GM21717 (cell line): ENCODE results near the gene ARHGAP25.

Experiments
- ATAC-seq: cut with Tn5 transposase; IDR thresholded peaks from one replicate; pipeline ENCODE4 v1.9.1; 2021; ENCODE audit warnings: mild to moderate bottlenecking, moderate library complexity; ENCODE audit not compliant: unreplicated experiment

Gene ARHGAP25

GRCh38 chr2:68855550-68855949 is 120.9 kb downstream of the ARHGAP25 start:
- no peak for ATAC-seq

- peak; percentile 21 for ATAC-seq
Measured at GRCh38 chr2:68857202-68857845, 122.7 kb downstream of the ARHGAP25 start.

GRCh38 chr2:68857855-68858456 is 123.3 kb downstream of the ARHGAP25 start:
- ATAC-seq, result peak; percentile 65

GRCh38 chr2:68860111-68860510 is 125.5 kb downstream of the ARHGAP25 start:
- ATAC-seq, result no peak

- ATAC-seq, result no peak
Measured at GRCh38 chr2:68861330-68861729, 126.7 kb downstream of the ARHGAP25 start.

- no peak for ATAC-seq
Measured at GRCh38 chr2:68862889-68863288, 128.3 kb downstream of the ARHGAP25 start.

GRCh38 chr2:68863996-68864395 is 129.4 kb downstream of the ARHGAP25 start:
- no peak for ATAC-seq

- no peak for ATAC-seq
Measured at GRCh38 chr2:68865108-68865507, 130.5 kb downstream of the ARHGAP25 start.

GRCh38 chr2:68870215-68870614 is 135.6 kb downstream of the ARHGAP25 start:
- ATAC-seq, result no peak

GRCh38 chr2:68871159-68871764 is 136.7 kb downstream of the ARHGAP25 start, which contains the start of gene BMP10:
TSS of gene BMP10 (minus strand) at chr2:68871397. CDS start at chr2:68871358, 39 bp downstream.
- ATAC-seq, result no peak
